GM21423 (cell line): Measurements from ENCODE around the gene KMT2A.
"Not testable (repeated sequence)": the region's sequence is repeated elsewhere in the genome, so short reads cannot be mapped to it uniquely, and the experiment has no call there.

Experiments used
- ATAC-seq: cut with Tn5 transposase; IDR thresholded peaks from one replicate; pipeline ENCODE4 v1.9.1; 2021; ENCODE audit warnings: mild to moderate bottlenecking, moderate library complexity; ENCODE audit not compliant: unreplicated experiment

The KMT2A gene

GRCh38 chr11:118434553-118435289 lies 1.6 kb upstream of the KMT2A start:
- ATAC-seq = no peak

- peak; percentile 26 for ATAC-seq
These were observed 901 bp upstream of the KMT2A start for GRCh38 chr11:118435290-118435892.

GRCh38 chr11:118436639-118437207 lies 431 bp downstream of the KMT2A start:
- ATAC-seq = peak; percentile 6

DNA sequence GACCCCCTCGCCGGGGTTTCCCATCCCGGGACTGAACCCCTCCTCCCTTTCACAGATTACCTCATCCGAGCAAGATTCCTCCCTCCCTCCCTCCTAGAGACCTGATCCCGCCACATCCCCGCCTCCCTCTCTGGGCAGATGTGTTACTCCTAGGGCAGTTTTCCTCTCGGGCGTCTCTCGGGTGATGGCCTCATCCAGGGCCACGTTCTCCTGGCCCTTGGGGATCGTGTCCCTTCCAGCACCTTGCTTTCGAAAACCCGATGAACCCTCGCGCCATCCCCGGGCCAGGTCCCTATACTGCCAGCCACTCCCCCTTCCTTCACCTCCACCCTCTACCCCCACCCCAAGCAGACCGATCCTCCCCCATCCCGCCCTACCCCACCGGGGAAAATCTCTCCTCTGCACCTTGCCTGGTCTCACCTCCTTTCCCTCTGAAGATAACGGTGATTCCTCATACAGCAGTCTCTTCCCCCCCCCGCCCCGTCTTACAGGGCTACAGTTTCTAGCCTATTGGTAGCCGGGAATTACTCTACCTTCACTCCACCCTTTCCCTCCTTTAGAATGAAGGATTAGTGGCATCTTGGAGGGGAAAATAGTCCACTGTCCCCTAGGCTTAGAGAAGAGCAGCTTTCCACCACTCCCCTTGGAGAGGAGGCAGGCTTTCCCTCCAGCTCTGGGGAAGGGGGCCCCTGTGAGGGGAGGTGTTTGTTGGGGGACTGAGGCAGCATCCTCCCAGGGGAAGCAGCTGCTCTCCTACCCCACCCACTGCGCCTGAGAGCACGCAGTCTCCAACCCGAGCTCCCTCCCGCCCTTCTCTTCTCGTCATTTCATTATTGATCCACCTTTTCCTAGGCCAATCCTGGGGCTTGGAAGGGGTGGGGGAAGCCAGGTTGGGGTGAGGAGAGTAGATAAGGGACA lies 1.2 kb downstream of the KMT2A start:
- ATAC-seq = no peak

- ATAC-seq = no peak
These were observed 2.1 kb downstream of the KMT2A start for GRCh38 chr11:118438314-118438931.

- no peak for ATAC-seq
These were observed 3.4 kb downstream of the KMT2A start for GRCh38 chr11:118439646-118440045.

DNA sequence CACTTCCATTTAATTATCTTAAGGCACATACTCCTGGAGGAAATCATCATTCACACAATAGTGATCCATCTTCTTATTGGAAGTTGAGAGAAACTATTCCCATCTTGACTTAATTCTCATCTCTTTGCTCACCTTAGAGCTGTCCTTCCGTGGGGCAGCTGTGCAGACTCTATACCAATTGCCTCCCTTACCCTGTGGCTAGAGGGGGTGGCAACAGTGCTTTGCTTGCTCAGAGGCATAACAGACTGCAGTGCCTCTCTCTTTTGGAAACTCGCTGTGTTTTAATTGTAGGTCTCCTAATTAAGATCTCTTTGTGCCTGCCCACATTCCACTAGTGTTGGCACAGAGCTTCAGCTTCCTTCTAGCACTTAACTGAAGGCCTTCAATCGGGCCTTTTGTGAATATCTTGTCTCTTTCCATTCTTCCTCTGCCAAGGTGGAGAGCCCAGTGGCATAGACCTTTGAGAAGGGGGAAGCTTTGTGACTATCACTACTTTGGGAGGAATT lies 5.5 kb downstream of the KMT2A start:
- no peak for ATAC-seq

DNA sequence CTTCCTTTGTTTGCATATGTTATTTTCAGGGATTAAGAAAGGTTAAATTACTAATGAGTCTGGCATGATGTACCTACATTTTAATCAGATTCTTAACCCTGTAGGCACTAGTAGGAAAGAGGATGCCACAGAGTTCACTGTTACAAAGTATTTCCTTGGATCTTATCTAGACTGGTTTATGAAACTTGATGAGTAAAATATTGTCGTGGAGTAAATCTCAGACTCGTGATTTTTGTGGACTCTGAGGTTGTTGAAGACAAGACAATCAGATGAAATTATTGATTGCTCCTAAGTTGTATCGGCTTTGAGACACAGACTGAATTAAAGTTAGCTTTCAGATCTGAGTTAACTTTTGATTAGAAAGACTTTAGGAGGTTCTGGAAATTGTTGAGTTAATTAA lies 6.0 kb downstream of the KMT2A start:
- no peak for ATAC-seq

DNA sequence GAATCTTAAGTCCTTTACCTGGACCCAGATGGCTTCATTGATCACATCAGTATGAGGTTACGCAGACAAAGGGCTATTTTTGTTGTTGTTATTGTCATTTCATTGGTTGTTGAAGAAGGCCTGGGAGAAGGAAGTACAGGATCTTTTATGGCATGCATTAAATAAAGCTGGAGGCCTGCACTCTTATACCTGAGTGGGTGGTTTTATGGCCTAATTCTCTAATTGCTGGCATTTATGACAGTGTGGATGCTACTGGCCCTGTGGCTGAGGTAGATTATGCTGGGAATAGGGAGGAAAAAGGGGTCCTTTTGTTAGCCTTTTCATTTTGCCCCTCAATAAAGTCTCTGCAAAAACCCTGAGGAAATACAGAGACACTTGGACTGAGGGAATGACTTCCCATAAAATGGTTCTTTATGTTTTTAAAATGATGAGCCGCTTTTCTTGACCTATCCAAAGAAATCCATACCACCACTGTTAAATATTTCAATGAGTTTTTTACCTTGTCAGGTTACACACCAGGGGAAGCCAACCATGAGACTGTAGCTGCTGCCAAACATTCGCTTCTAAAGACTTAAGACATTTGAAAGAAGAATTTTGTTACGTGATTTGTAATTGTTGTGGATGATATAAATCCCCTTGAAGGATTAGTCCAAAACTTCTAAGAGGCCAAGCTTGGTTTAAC lies 6.8 kb downstream of the KMT2A start:
- ATAC-seq = no peak

DNA sequence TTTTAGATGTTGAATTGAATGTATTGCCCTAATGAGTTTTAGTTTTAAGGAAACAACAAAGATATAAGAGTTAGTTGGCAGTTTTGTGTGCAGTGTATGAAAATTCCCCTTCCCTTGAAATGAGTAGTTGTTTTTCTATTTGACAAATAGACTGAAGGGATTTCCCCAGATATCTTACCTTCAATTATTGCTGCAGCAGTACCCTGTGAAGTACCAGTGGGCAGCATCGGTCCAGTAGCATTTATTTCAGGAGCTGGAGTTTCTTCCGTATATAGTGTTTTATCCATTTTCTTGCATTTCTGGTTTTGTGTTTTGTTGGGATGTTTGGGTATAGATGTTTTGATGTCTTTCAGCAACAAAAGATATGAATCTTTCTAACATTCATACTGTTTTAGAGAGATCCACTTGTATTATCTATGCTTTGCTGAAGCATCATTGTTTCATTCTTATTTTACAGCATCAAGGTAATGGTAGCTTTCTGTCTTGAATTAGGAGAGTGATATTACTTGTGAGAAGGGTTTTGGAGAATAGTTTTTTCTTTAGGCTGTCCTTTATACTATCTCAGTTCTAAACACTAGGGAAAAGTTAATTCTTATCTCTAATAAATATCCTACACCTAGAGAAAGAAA lies 7.4 kb downstream of the KMT2A start:
- no peak for ATAC-seq

DNA sequence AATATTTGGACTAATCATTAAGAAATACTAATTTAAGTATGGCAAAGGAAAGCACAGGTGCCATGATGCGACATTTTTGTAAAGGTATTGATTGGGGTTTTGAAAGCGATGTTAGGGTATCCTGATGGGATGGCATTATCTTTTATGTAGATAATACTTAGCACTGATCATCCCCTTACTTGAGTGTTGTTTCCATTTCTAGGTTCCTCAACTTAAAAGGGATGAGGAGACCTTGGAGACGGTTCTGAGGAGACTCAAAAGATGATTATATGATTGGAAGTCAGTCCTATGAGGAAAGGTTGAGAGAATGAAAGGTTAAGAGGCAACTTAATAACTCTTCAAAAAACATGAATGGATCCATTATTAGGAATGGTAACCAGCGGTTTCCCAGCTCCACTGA lies 11.1 kb downstream of the KMT2A start:
- ATAC-seq = no peak

GRCh38 chr11:118448294-118448693 lies 12.0 kb downstream of the KMT2A start:
- peak; percentile 79 for ATAC-seq

- no peak for ATAC-seq
These were observed 13.1 kb downstream of the KMT2A start for GRCh38 chr11:118449316-118449918.

- ATAC-seq = no peak
These were observed 14.2 kb downstream of the KMT2A start for GRCh38 chr11:118450451-118450850.

- ATAC-seq = no peak
These were observed 25.9 kb downstream of the KMT2A start for GRCh38 chr11:118462178-118462577.

GRCh38 chr11:118468968-118469367 lies 32.7 kb downstream of the KMT2A start:
- ATAC-seq = not testable (repeated sequence)

GRCh38 chr11:118471030-118471429 lies 34.7 kb downstream of the KMT2A start:
- no peak for ATAC-seq

DNA sequence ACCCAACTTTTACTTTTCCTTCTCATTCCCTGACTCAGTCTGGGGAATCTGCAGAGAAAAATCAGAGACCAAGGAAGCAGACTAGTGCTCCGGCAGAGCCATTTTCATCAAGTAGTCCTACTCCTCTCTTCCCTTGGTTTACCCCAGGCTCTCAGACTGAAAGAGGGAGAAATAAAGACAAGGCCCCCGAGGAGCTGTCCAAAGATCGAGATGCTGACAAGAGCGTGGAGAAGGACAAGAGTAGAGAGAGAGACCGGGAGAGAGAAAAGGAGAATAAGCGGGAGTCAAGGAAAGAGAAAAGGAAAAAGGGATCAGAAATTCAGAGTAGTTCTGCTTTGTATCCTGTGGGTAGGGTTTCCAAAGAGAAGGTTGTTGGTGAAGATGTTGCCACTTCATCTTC lies 37.2 kb downstream of the KMT2A start:
- no peak for ATAC-seq

GRCh38 chr11:118476676-118477075 lies 40.4 kb downstream of the KMT2A start:
- no peak for ATAC-seq
